IMR-90 (cell line): ENCODE data around the gene KCNQ2. TPM values are rescaled to one million over a fixed set of nuclear protein-coding genes. Genes with fewer than 3 reads are reported as not detected.

Source experiments
- ATAC-seq: fragments of 200-7000 bp; cut with Tn5 transposase; 2 replicates; pipeline ENCODE4 v1.9.1; 2020; ENCODE audit warnings: low read depth, mild to moderate bottlenecking, moderate library complexity
- BruUV-seq: library from RNA; stranded (reverse); fragments of 400-500 nt; replicated peaks from 2 replicates; lab custom pipeline; 2021; lab: Mats Ljungman, UMichigan
- CTCF ChIA-PET: fragments of 300-600 bp; formaldehyde crosslinking; extraction: SDS; loops from one replicate; lab custom pipeline; 2021; ENCODE audit warnings: antibody characterized with exemption; lab: Yijun Ruan, JAX
- POLR2A ChIA-PET: fragments of 300-600 bp; sonication (Branson Sonifier 250); formaldehyde crosslinking; loops from one replicate; lab custom pipeline; 2022; ENCODE audit warnings: antibody characterized with exemption; ENCODE audit not compliant: unreplicated experiment; lab: Charles Lee
- DNase-seq: peaks from one replicate; pipeline ENCODE4 v3.0.0; 2013
- H2AFZ ChIP-seq: replicated peaks from 2 replicates; pipeline ENCODE3; 2013; ENCODE audit warnings: low read length, mild to moderate bottlenecking; ENCODE audit not compliant: poor library complexity
- H2AK5ac ChIP-seq: 2 replicates; pipeline ENCODE4 v1.6.1; 2013; ENCODE audit warnings: low read depth, low read length, inconsistent platforms
- H2AK9ac ChIP-seq: replicated peaks from 2 replicates; pipeline ENCODE3; 2013; ENCODE audit warnings: mild to moderate bottlenecking, low read depth, low read length, moderate library complexity; ENCODE audit not compliant: poor library complexity
- H2BK120ac ChIP-seq: 2 replicates; pipeline ENCODE4 v1.6.1; 2013; ENCODE audit warnings: low read depth, low read length, inconsistent platforms
- H2BK15ac ChIP-seq: 3 replicates; pipeline ENCODE4 v1.6.1; 2013; ENCODE audit warnings: low read depth, low read length, inconsistent platforms
- H2BK20ac ChIP-seq: 2 replicates; pipeline ENCODE4 v1.6.1; 2013; ENCODE audit warnings: low read depth, mild to moderate bottlenecking, inconsistent platforms, low read length, moderate library complexity
- H2BK5ac ChIP-seq: 2 replicates; pipeline ENCODE4 v1.6.1; 2013; ENCODE audit warnings: mild to moderate bottlenecking, low read depth, low read length, inconsistent platforms; ENCODE audit not compliant: poor library complexity, severe bottlenecking
- H3K14ac ChIP-seq: replicated peaks from 2 replicates; pipeline ENCODE4 v1.6.1; 2013; ENCODE audit warnings: low read depth, low read length, inconsistent platforms
- H3K18ac ChIP-seq: 2 replicates; pipeline ENCODE4 v1.6.1; 2013; ENCODE audit warnings: low read depth, low read length, control low read depth
- H3K23ac ChIP-seq: 2 replicates; pipeline ENCODE4 v1.6.1; 2013; ENCODE audit warnings: low read depth, low read length, inconsistent platforms
- H3K27ac ChIP-seq: 2 replicates; pipeline ENCODE4 v1.5.1; 2013; ENCODE audit warnings: mild to moderate bottlenecking, control low read depth, low read length; ENCODE audit not compliant: insufficient read depth
- H3K27me3 ChIP-seq: 2 replicates; pipeline ENCODE4 v1.6.1; 2013; ENCODE audit warnings: low read length; ENCODE audit not compliant: control insufficient read depth, insufficient read depth
- H3K36me3 ChIP-seq: 2 replicates; pipeline ENCODE4 v1.6.1; 2013; ENCODE audit warnings: low read length, mixed read lengths; ENCODE audit not compliant: control insufficient read depth, insufficient read depth
- H3K4ac ChIP-seq: 2 replicates; pipeline ENCODE4 v1.6.1; 2013; ENCODE audit warnings: low read depth, low read length, inconsistent platforms
- H3K4me1 ChIP-seq: 2 replicates; pipeline ENCODE4 v1.6.1; 2013; ENCODE audit warnings: low read length, mixed read lengths; ENCODE audit not compliant: control insufficient read depth, insufficient read depth
- H3K4me2 ChIP-seq: 2 replicates; pipeline ENCODE4 v1.6.1; 2013; ENCODE audit warnings: low read depth, mild to moderate bottlenecking, control low read depth, low read length, moderate library complexity
- H3K4me3 ChIP-seq: 2 replicates; pipeline ENCODE4 v1.5.1; 2013; ENCODE audit warnings: low read depth, mild to moderate bottlenecking, control low read depth, low read length, moderate library complexity; ENCODE audit not compliant: insufficient read depth
- H3K56ac ChIP-seq: 2 replicates; pipeline ENCODE4 v1.6.1; 2013; ENCODE audit warnings: low read length, inconsistent platforms; ENCODE audit not compliant: insufficient read depth; ENCODE audit errors: extremely low read depth
- H3K79me1 ChIP-seq, 2 experiments: 2 replicates each; pipeline ENCODE4 v1.6.1; 2013; ENCODE audit warnings: low read length in 2 of 2, inconsistent platforms in 1 of 2, low read depth in 1 of 2
- H3K9ac ChIP-seq: 2 replicates; pipeline ENCODE4 v1.6.1; 2013; ENCODE audit warnings: low read depth, low read length, control low read depth
- H3K9me1 ChIP-seq: 2 replicates; pipeline ENCODE4 v1.6.1; 2013; ENCODE audit warnings: low read length, inconsistent platforms; ENCODE audit not compliant: insufficient read depth
- H3K9me3 ChIP-seq: 2 replicates; pipeline ENCODE4 v1.6.1; 2013; ENCODE audit warnings: low read length; ENCODE audit not compliant: control insufficient read depth, insufficient read depth
- H4K20me1 ChIP-seq: 2 replicates; pipeline ENCODE4 v1.6.1; 2013; ENCODE audit warnings: low read length, inconsistent platforms; ENCODE audit not compliant: insufficient read depth
- H4K5ac ChIP-seq: 2 replicates; pipeline ENCODE4 v1.6.1; 2013; ENCODE audit warnings: mild to moderate bottlenecking, low read depth, low read length, control low read depth
- H4K8ac ChIP-seq, 2 experiments: 2 replicates each; pipeline ENCODE4 v1.6.1; 2013; ENCODE audit warnings: low read depth in 2 of 2, low read length in 2 of 2, control low read depth in 1 of 2, inconsistent platforms in 1 of 2
- H4K91ac ChIP-seq: 2 replicates; pipeline ENCODE4 v1.6.1; 2013; ENCODE audit warnings: low read depth, low read length, inconsistent platforms; ENCODE audit not compliant: insufficient read depth
- CTCF ChIP-seq: conservative IDR thresholded peaks from 2 replicates; pipeline ENCODE4 v1.5.1; 2012; ENCODE audit warnings: mild to moderate bottlenecking, low read depth, low read length, improper control_type of control experiment
- MXI1 ChIP-seq: IDR thresholded peaks from 2 replicates; pipeline ENCODE4 v1.6.1; 2012; ENCODE audit warnings: low read depth, mild to moderate bottlenecking, low read length, moderate library complexity, borderline replicate concordance
- RCOR1 ChIP-seq: IDR thresholded peaks from 2 replicates; pipeline ENCODE4 v1.6.1; 2012; ENCODE audit warnings: mild to moderate bottlenecking, low read length, improper control_type of control experiment; ENCODE audit not compliant: insufficient replicate concordance
- RFX5 ChIP-seq: IDR thresholded peaks from 2 replicates; pipeline ENCODE4 v1.8.0; 2012; ENCODE audit warnings: low read depth, mild to moderate bottlenecking, low read length, moderate library complexity
- WGBS, 2 experiments: methylation state at CpG; one replicate each; pipeline versions ENCODE4 v1.1.5 to v1.1.7; 2013; ENCODE audit warnings: missing lambda C conversion rate in 2 of 2; ENCODE audit not compliant: insufficient read length in 1 of 2; ENCODE audit errors: extremely low coverage in 2 of 2; 5-methylcytosine and 5-hydroxymethylcytosine counted together
- dilution Hi-C: fragments of 300-500 bp; cut with HindIII; formaldehyde crosslinking; loops from one replicate; pipeline ENCODE4 v1.14.3; 2018; ENCODE audit warnings: low sequenced_read_pairs; ENCODE audit not compliant: unreplicated experiment
- in situ Hi-C: fragments of 300-500 bp; cut with MboI; formaldehyde crosslinking; loops from 3 replicates; pipeline ENCODE4 v1.14.3; 2019; ENCODE audit warnings: low sequenced_read_pairs, inconsistent platforms, mixed read lengths
- intact Hi-C: fragments of 100-400 bp; cut with micrococcal nuclease; formaldehyde crosslinking; loops from 2 replicates; pipeline ENCODE4 v1.10.0; 2022
- polyA plus RNA-seq, 3 experiments: library from polyadenylated mRNA; depleted of rRNA; stranded (reverse); fragments of >200 nt; gene quantifications; 2 replicates each; pipeline ENCODE4 v1.2.3, GENCODE V29; 2012; ENCODE audit warnings: low replicate concordance in 1 of 3
- total RNA-seq: library from RNA; depleted of rRNA; stranded (reverse); fragments of >200 nt; gene quantifications from 2 replicates; pipeline ENCODE4 v1.2.3, GENCODE V29; 2012
- TF ChIP-seq, protein P1 (sequence below): fragments of 150-350 bp; IDR thresholded peaks from 2 replicates; pipeline ENCODE4 v1.6.1; 2016; ENCODE audit warnings: low read depth, mild to moderate bottlenecking, low read length, moderate library complexity, borderline replicate concordance

The KCNQ2 gene
- total and polyA plus RNA-seq, 2 of the 4 experiments (the other 2 are of a cell fraction): 0.02 TPM; not detected in 1

- TF ChIP-seq RFX5: no peak
Observed at GRCh38 chr20:63443606-63444395, 28.7 kb downstream of the KCNQ2 start (continued).

DNA sequence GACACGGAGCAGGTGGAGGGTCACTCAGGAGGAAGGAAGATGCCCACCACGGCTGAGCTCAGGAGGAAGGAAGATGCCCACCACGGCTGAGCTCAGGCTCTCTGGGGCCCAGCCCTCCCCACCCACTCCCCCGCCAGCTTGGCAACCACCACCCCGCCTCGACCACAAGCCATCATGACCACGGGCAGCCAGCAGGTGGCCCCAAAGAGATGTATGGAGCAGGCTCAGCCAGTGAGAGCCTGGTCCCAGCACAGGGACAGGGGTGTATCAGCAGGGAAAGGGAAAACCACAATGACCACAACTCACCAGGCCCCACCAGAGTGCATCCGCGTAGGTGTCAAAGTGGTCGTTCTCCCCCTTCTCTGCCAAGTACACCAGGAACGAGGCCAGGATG, 30.4 kb downstream of the KCNQ2 start:
- Histone ChIP-seq H2BK120ac (no peak overlapping the region), H3K4me3 (no peak overlapping the region), H3K4me2 (no peak overlapping the region), H2BK15ac (no peak overlapping the region), H3K4me1 (no peaks in the 10 kb centered on the region), H3K79me1 (no peaks in the 10 kb centered on the region), H3K36me3 (no peaks in the 10 kb centered on the region), H3K27me3 (peaks cover 1% of the 10 kb centered on the region; the same call in 1 of the 2 replicates), H4K5ac (no peak overlapping the region), H3K9me3 (no peaks in the 10 kb centered on the region), H4K20me1 (no peaks in the 10 kb centered on the region), H4K8ac (no peak overlapping the region), H2AK9ac (no peak overlapping the region), H3K56ac (no peak overlapping the region), H3K14ac (no peak overlapping the region), H3K23ac (no peak overlapping the region), H3K4ac (no peak overlapping the region), H3K9ac (no peak overlapping the region), H3K18ac (no peak overlapping the region), H4K91ac (no peak overlapping the region), H2AK5ac (no peak overlapping the region), H2BK20ac (no peak overlapping the region), H3K9me1 (no peaks in the 10 kb centered on the region), H2AFZ (no peak overlapping the region), H3K27ac (no peak overlapping the region), H2BK5ac (no peak overlapping the region)
- intact Hi-C loops (no loop called here), in situ Hi-C loops (no loop called here), dilution Hi-C loops (no loop called here)
- ATAC-seq (peak; percentile 75), DNase-seq (peak; percentile 17)
- 100% methylated on average over 1 of the region's 11 CpGs; no CpG with 5 or more reads in 1 of the 2 experiments for WGBS, 2 experiments
- ChIA-PET POLR2A (no interaction called here), CTCF (no interaction called here)
- no TSS peak for BruUV-seq
- TF ChIP-seq, protein P1, sequence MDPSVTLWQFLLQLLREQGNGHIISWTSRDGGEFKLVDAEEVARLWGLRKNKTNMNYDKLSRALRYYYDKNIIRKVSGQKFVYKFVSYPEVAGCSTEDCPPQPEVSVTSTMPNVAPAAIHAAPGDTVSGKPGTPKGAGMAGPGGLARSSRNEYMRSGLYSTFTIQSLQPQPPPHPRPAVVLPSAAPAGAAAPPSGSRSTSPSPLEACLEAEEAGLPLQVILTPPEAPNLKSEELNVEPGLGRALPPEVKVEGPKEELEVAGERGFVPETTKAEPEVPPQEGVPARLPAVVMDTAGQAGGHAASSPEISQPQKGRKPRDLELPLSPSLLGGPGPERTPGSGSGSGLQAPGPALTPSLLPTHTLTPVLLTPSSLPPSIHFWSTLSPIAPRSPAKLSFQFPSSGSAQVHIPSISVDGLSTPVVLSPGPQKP: no peak
- TF ChIP-seq CTCF (peak; percentile 27), MXI1 (no peak), RCOR1 (no peak)
